IPS-18a (cell line): ENCODE results near the gene TMEM260.
A peak's percentile ranks its signal among the peaks of the same experiment; 100 is the strongest.

ENCODE experiments used
- H3K27ac ChIP-seq: one replicate; pipeline ENCODE4 v1.5.1; 2013; ENCODE audit warnings: low read length
- H3K27me3 ChIP-seq: one replicate; pipeline ENCODE4 v1.6.1; 2013; ENCODE audit warnings: mild to moderate bottlenecking, low read length; ENCODE audit not compliant: control insufficient read depth, insufficient read depth
- H3K36me3 ChIP-seq: one replicate; pipeline ENCODE4 v1.6.1; 2013; ENCODE audit warnings: low read depth, low read length; ENCODE audit not compliant: control insufficient read depth
- H3K4me1 ChIP-seq: one replicate; pipeline ENCODE4 v1.6.1; 2013; ENCODE audit warnings: low read depth, low read length; ENCODE audit not compliant: control insufficient read depth
- H3K4me3 ChIP-seq: one replicate; pipeline ENCODE4 v1.5.1; 2013; ENCODE audit warnings: low read length
- H3K9ac ChIP-seq: one replicate; pipeline ENCODE4 v1.6.1; 2013; ENCODE audit warnings: mild to moderate bottlenecking, low read length, moderate library complexity
- H3K9me3 ChIP-seq: one replicate; pipeline ENCODE4 v1.6.1; 2013; ENCODE audit warnings: low read depth, low read length; ENCODE audit not compliant: control insufficient read depth

Gene TMEM260

GRCh38 chr14:56579345-56580220, at the start of gene TMEM260:
TSS of gene TMEM260 (plus strand) at chr14:56579798. CDS start at chr14:56579915, 117 bp downstream.
- no peaks in the 10 kb centered on the region for H3K27me3 ChIP-seq
- H3K27ac ChIP-seq: peak within 1 kb of the TSS; percentile 100
- no peaks in the 10 kb centered on the region for H3K9me3 ChIP-seq
- no peaks in the 10 kb centered on the region for H3K36me3 ChIP-seq
- peak within 1 kb of the TSS; percentile 93 for H3K9ac ChIP-seq
- peaks cover 9% of the 10 kb centered on the region for H3K4me1 ChIP-seq
- H3K4me3 ChIP-seq: peak within 1 kb of the TSS; percentile 67

- Histone ChIP-seq H3K27me3 (peaks cover 1% of the 10 kb centered on the region), H3K9me3 (no peaks in the 10 kb centered on the region), H3K27ac (no peak overlapping the region), H3K4me1 (no peaks in the 10 kb centered on the region), H3K9ac (no peak overlapping the region), H3K4me3 (no peak overlapping the region), H3K36me3 (no peaks in the 10 kb centered on the region)
These were observed 47.1 kb upstream of the TMEM260 start for GRCh38 chr14:56532546-56532945.

GRCh38 chr14:56534656-56535055, 44.9 kb upstream of the TMEM260 start:
- no peaks in the 10 kb centered on the region for H3K9me3 ChIP-seq

GRCh38 chr14:56539862-56540261, 39.7 kb upstream of the TMEM260 start:
- no peaks in the 10 kb centered on the region for H3K27me3 ChIP-seq
- no peak overlapping the region for H3K27ac ChIP-seq
- no peaks in the 10 kb centered on the region for H3K36me3 ChIP-seq
- H3K9me3 ChIP-seq: no peaks in the 10 kb centered on the region
- H3K9ac ChIP-seq: no peak overlapping the region
- no peaks in the 10 kb centered on the region for H3K4me1 ChIP-seq
- H3K4me3 ChIP-seq: no peak overlapping the region

More at GRCh38 chr14:56534656-56535055, 44.9 kb upstream of the TMEM260 start:
- Histone ChIP-seq H3K4me1 (no peaks in the 10 kb centered on the region), H3K36me3 (no peaks in the 10 kb centered on the region), H3K4me3 (no peak overlapping the region), H3K27ac (no peak overlapping the region), H3K27me3 (no peaks in the 10 kb centered on the region), H3K9ac (no peak overlapping the region)

GRCh38 chr14:56543436-56543835, 36.2 kb upstream of the TMEM260 start:
- Histone ChIP-seq H3K4me1 (no peaks in the 10 kb centered on the region), H3K9me3 (no peaks in the 10 kb centered on the region), H3K27ac (no peak overlapping the region), H3K27me3 (no peaks in the 10 kb centered on the region), H3K9ac (no peak overlapping the region), H3K4me3 (no peak overlapping the region), H3K36me3 (no peaks in the 10 kb centered on the region)

GRCh38 chr14:56549721-56550120, 29.9 kb upstream of the TMEM260 start:
- no peaks in the 10 kb centered on the region for H3K36me3 ChIP-seq
- H3K27me3 ChIP-seq: no peaks in the 10 kb centered on the region
- no peak overlapping the region for H3K9ac ChIP-seq
- no peaks in the 10 kb centered on the region for H3K9me3 ChIP-seq
- no peak overlapping the region for H3K27ac ChIP-seq
- no peaks in the 10 kb centered on the region for H3K4me1 ChIP-seq
- no peak overlapping the region for H3K4me3 ChIP-seq

- no peaks in the 10 kb centered on the region for H3K4me1 ChIP-seq
- no peaks in the 10 kb centered on the region for H3K36me3 ChIP-seq
- no peak overlapping the region for H3K9ac ChIP-seq
- no peak overlapping the region for H3K27ac ChIP-seq
- H3K27me3 ChIP-seq: no peaks in the 10 kb centered on the region
- H3K4me3 ChIP-seq: no peak overlapping the region
- no peaks in the 10 kb centered on the region for H3K9me3 ChIP-seq
These were observed 27.0 kb upstream of the TMEM260 start for GRCh38 chr14:56552615-56553014.

- H3K4me1 ChIP-seq: no peaks in the 10 kb centered on the region
- no peak overlapping the region for H3K27ac ChIP-seq
- H3K4me3 ChIP-seq: no peak overlapping the region
- no peaks in the 10 kb centered on the region for H3K9me3 ChIP-seq
- H3K36me3 ChIP-seq: no peaks in the 10 kb centered on the region
- H3K27me3 ChIP-seq: no peaks in the 10 kb centered on the region
- no peak overlapping the region for H3K9ac ChIP-seq
These were observed 25.3 kb upstream of the TMEM260 start for GRCh38 chr14:56554301-56554700.

GRCh38 chr14:56555921-56556570, 23.6 kb upstream of the TMEM260 start:
- no peaks in the 10 kb centered on the region for H3K9me3 ChIP-seq
- no peak overlapping the region for H3K27ac ChIP-seq
- H3K4me3 ChIP-seq: no peak overlapping the region
- H3K9ac ChIP-seq: peak overlapping the region; percentile 6
- no peaks in the 10 kb centered on the region for H3K4me1 ChIP-seq
- H3K27me3 ChIP-seq: no peaks in the 10 kb centered on the region
- no peaks in the 10 kb centered on the region for H3K36me3 ChIP-seq

- Histone ChIP-seq H3K4me3 (no peak overlapping the region), H3K4me1 (no peaks in the 10 kb centered on the region), H3K27ac (no peak overlapping the region), H3K36me3 (no peaks in the 10 kb centered on the region), H3K9me3 (no peaks in the 10 kb centered on the region), H3K9ac (no peak overlapping the region), H3K27me3 (no peaks in the 10 kb centered on the region)
These were observed 20.4 kb upstream of the TMEM260 start for GRCh38 chr14:56559182-56559581.

- H3K27ac ChIP-seq: no peak overlapping the region
- H3K36me3 ChIP-seq: no peaks in the 10 kb centered on the region
- H3K9ac ChIP-seq: no peak overlapping the region
- no peaks in the 10 kb centered on the region for H3K27me3 ChIP-seq
- no peaks in the 10 kb centered on the region for H3K4me1 ChIP-seq
- no peaks in the 10 kb centered on the region for H3K9me3 ChIP-seq
- no peak overlapping the region for H3K4me3 ChIP-seq
These were observed 18.0 kb upstream of the TMEM260 start for GRCh38 chr14:56561606-56562005.
